Muscle layer of colon (tissue), 2 donors: Measurements from ENCODE around the gene RXFP4.

Experiments used
- H3K27ac ChIP-seq: one replicate; pipeline ENCODE4 v1.7.0; 2013; ENCODE audit warnings: low read depth, mild to moderate bottlenecking, low read length, moderate library complexity
- H3K27me3 ChIP-seq, 2 donors: one replicate each; pipeline ENCODE4 v1.7.0; 2013; ENCODE audit warnings: low read length in 2 of 2, mild to moderate bottlenecking in 2 of 2; ENCODE audit not compliant: insufficient read depth in 2 of 2, control insufficient read depth in 1 of 2
- H3K36me3 ChIP-seq: one replicate; pipeline ENCODE4 v1.7.0; 2013; ENCODE audit warnings: mild to moderate bottlenecking, low read length; ENCODE audit not compliant: insufficient read depth
- H3K4me1 ChIP-seq: one replicate; pipeline ENCODE4 v1.7.0; 2013; ENCODE audit warnings: mild to moderate bottlenecking, low read length; ENCODE audit not compliant: insufficient read depth
- H3K4me3 ChIP-seq, 2 donors: one replicate each; pipeline ENCODE4 v1.7.0; 2013; ENCODE audit warnings: low read length in 2 of 2, low read depth in 1 of 2, mild to moderate bottlenecking in 1 of 2, moderate library complexity in 1 of 2
- H3K9ac ChIP-seq: one replicate; pipeline ENCODE4 v1.7.0; 2013; ENCODE audit warnings: low read length
- H3K9me3 ChIP-seq: one replicate; pipeline ENCODE4 v1.7.0; 2013; ENCODE audit warnings: mild to moderate bottlenecking, low read length
- donor health status: abdominal sarcoma.
- donor health status: Adenocarcinoma of cecum.

RXFP4 gene

DNA sequence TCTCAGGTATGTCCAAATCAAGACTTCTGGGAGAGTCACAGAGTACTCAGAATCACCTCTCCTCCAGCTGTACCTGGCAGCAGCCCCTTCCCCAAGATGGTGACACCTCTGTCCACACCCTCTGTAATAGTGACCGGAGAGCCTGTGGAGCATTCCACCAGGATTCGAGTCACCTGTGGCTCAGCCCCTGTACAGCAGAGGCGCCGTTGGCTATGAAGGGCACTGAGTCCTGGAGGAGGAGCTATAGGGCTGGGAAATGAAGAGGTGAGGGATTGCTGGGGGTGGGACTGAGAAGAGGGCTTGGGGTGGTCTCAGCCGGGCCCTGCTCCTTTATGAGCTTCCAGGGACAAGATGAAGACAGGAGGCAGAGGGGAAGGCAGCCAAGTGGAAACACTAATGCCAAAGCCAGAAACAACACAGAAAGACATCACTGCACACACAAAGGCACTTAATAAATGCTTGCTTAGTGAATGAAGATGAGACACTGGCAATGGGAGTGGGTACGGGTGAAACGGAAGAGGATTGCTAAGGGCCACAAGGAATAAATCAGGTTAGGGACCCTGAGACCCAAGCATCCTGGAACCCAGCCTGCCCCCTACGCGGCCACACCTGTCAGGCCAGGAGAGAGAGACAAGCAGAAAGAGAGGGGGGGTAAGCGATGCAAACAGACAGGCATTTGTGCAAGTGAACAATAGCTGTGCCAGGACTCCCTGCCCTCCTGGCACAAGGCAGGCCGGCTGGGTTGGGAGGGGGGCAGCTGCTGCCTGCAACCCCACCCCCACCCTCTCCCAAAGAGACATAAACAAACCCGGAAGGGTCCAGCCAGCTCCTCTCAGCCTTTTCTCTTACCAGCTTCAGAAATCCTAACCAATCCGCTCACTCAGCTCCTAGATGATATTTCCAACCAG lies 33.0 kb downstream of the RXFP4 start:
- Histone ChIP-seq H3K4me1 (peaks cover 73% of the 10 kb centered on the region), H3K27ac (peak overlapping the region; percentile 96), H3K36me3 (peaks cover 5% of the 10 kb centered on the region), H3K9me3 (no peaks in the 10 kb centered on the region), H3K9ac (peak overlapping the region; percentile 25), H3K27me3 (no peaks in the 10 kb centered on the region), H3K4me3 (peak overlapping the region; percentile 12 to 84)

DNA sequence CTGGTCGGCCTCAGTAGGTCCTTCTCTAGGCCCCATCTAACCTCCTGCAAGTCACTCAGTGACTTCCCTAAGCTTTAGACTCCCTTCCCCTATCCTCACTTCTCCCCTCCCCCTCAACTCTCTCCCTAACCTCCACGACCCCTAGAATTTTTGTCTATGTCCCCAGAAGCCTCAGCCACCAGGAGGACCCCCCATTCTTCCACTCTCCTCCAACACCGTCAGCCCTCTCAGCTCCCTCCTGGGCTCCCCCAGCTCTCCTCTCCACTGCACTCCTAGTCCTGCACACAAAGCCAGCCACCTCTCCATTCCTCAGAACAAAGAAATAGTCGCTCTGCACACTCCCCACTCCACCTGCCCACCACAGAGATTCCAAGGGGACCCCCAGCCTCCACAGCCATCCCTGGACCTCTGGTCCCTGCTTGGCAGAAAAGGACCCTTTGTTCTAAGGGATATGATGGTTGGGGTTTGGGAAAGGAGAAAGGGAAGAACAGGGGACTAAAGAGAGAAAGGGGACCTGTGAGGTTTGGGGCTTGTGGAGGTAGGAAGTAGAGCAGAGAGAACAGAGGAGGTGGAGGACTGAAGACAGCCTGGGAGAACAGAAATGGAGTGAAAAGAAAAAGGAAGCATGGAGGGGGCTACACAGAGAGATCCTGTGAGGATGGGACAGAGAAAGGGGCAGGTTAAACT lies 34.1 kb downstream of the RXFP4 start:
- H3K9ac ChIP-seq, result peak overlapping the region; percentile 93
- H3K27me3 ChIP-seq, result no peaks in the 10 kb centered on the region
- peak overlapping the region; percentile 25 to 84 for H3K4me3 ChIP-seq
- peak overlapping the region; percentile 96 for H3K27ac ChIP-seq
- no peaks in the 10 kb centered on the region for H3K9me3 ChIP-seq
- peaks cover 73% of the 10 kb centered on the region for H3K4me1 ChIP-seq
- no peaks in the 10 kb centered on the region for H3K36me3 ChIP-seq

DNA sequence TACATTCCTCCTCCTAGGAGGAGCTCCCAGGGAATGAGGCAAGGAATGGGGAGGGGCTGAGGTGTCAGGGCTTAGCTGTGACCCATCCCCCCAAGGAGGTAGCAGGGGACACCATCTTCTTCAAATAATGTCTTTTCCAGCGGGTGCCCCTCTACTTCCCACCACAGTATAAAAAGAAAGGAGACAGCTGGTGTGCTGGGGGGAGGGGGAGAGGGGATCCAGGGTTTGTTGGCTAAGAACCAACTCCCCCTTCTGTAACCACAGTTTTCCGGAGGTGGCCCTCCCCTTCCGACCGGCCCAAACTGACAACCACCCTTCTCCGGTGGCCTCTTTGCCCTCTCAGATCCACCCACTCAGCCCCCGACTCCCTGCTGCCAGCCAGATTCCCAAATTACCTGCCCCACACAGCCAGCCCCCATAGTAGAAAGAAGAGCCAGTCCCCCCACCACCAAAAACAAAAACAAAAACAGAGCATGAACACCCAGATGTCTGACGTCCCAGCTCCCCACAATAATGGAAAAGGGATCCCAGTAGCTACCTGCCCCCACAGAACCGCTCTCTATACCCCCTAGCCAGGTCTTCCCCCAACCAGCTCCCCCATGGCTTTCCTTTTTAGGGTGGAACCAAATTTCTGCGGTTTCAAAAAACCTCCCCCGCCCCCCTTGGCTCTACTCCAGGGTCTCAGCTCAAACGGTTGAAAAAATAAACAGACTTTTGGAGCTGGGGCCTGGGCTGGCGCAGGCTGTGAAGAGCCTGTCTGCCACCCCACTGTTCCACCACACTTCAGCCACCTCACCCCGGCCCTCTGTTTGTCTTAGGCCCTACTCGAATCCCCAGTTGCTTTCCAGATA lies 34.8 kb downstream of the RXFP4 start:
- H3K4me3 ChIP-seq, result peak overlapping the region; percentile 25 to 84
- H3K9me3 ChIP-seq, result no peaks in the 10 kb centered on the region
- peaks cover 74% of the 10 kb centered on the region for H3K4me1 ChIP-seq
- no peaks in the 10 kb centered on the region for H3K27me3 ChIP-seq
- H3K9ac ChIP-seq, result peak overlapping the region; percentile 93
- H3K36me3 ChIP-seq, result no peaks in the 10 kb centered on the region
- peak overlapping the region; percentile 96 for H3K27ac ChIP-seq

DNA sequence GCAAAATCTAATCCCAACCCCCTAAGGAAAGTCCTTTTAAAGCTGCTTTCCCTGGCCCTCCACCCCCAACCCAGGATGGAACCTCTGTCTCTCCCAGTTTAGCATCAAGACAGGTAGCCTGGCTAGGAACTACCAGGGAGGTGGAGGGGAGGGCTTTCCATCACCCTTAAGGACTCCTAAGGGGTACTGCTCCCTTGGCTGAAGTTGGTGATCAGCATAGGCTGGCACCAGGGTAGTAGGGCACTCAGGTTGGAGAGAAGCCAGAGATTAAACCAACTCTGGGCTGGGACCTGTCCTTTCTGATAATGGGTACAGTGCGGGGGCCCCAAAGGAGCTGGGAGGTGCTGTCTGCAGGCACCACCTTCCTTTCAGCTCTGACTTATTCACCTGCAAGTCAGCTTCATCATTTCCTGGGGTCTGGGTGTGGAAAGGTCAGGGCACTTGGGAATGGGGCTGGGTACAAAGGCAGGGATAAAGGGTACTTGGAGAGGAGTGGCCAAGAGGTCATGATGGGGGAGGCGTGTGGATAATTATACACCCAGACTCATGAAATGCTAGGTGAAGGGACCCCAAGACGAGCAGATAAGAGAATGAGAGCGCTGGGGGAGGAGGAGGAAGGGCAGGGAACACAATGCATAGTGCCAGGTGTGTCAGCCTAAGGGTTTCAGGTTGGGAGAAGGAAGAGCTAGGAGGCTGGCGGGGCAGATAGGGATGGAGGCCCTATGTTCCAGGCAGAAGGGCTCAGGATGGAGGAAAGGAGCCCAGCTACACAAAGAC lies 35.7 kb downstream of the RXFP4 start:
- H3K4me1 ChIP-seq, result peaks cover 80% of the 10 kb centered on the region
- no peaks in the 10 kb centered on the region for H3K36me3 ChIP-seq
- H3K27me3 ChIP-seq, result no peaks in the 10 kb centered on the region
- no peaks in the 10 kb centered on the region for H3K9me3 ChIP-seq
- H3K27ac ChIP-seq, result peak overlapping the region; percentile 96
- peak overlapping the region; percentile 93 for H3K9ac ChIP-seq
- H3K4me3 ChIP-seq, result peak overlapping the region; percentile 84 to 98

DNA sequence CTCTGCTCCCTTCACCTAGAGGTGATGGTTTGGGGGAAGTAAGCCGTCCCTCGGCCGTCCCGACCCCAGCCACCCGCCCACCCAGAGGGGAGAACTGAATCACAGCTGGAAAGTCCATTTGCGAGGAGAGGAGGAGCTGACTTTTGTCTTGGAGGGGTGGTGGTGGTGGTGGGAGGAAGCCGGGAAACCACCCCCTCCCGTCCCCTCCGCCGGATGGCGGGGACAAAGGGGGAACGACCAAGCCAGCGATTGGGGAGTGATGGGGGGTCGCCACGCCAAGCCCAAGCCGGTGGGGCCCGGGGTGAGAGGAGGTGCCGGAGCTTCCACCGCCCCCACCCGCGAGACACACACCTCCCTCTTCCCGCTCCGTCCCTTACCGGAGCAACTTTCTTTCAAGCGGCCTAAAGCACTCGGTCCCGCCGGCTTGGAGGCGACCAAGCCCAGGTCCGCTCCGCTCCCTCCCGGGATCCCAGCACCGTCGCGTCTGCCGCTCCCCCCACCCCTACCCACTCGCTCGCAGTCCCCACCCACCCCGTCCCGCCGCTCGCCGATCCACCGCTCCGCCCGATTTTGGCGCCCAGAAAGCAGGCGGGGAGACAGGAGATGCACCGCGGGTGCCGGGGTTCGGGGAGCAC lies 36.4 kb downstream of the RXFP4 start:
- Histone ChIP-seq H3K36me3 (no peaks in the 10 kb centered on the region), H3K9ac (peak overlapping the region; percentile 93), H3K27ac (peak overlapping the region; percentile 96), H3K27me3 (no peaks in the 10 kb centered on the region), H3K4me1 (peaks cover 80% of the 10 kb centered on the region), H3K9me3 (no peaks in the 10 kb centered on the region), H3K4me3 (peak overlapping the region; percentile 84 to 98)

DNA sequence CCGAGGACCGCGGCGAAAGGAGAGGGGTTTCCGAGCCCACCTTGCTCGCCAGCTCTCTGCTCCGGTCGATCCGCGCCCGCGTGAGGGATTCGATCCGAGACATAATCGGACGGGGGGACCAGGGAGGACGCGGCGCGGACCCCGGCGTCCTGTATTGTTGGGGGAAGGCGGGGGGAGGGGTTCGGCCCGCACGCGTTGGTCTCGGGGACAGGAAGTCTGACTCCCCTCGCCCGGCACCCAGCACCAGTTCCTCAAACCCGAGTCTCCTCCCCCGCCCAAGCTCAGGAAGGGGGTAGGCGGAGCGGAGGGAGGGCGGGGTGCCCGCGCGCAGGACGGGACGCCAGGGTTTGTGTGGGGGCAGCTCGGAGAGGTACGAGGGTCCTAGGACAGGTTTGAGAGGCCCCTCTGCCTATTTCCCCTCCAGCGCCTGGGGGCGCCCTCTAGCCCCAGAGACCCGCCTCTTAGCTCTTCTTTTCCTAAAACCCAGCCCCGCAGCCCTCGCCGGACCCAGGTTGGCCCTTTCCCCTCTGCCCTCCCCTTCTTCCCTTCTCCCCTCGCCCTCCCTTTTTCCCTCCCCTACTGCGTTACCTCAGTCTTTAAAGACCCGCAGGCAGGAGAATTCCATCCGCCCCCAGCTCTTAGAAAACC lies 37.0 kb downstream of the RXFP4 start, which contains the start of gene ARHGEF2:
TSS of gene ARHGEF2 (minus strand) at position 223 of the 648 bp plus-strand sequence. CDS start at position 103, 120 bp downstream.
- H3K36me3 ChIP-seq, result no peaks in the 10 kb centered on the region
- H3K9me3 ChIP-seq, result no peaks in the 10 kb centered on the region
- H3K9ac ChIP-seq, result peak within 1 kb of the TSS; percentile 93
- H3K27me3 ChIP-seq, result no peaks in the 10 kb centered on the region
- H3K27ac ChIP-seq, result peak within 1 kb of the TSS; percentile 96
- H3K4me1 ChIP-seq, result peaks cover 82% of the 10 kb centered on the region
- peak within 1 kb of the TSS; percentile 84 to 98 for H3K4me3 ChIP-seq

DNA sequence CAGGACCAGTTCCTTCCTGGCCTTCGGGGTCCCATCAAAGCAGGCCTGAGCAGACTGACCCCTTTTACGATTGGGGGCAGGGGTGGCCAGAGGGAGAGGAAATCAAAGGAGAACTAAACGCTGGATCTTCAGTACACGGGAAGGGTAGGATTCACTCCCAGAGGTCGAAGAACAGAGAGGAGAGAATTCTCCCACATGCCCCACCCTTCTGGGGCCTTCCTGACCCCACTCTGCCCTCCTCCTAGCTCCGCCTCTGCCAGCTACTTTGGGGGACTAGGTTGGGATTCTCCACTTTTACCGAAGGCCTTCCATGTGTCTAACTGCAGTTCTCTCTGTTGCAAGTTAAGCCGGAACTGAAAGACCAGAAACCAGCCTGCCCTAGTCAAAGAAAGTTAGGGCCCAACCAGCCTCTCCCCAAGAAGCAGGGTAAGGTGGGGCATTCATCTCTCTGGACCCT lies 37.6 kb downstream of the RXFP4 start:
- H3K9me3 ChIP-seq, result no peaks in the 10 kb centered on the region
- H3K9ac ChIP-seq, result peak overlapping the region; percentile 93
- H3K4me1 ChIP-seq, result peaks cover 83% of the 10 kb centered on the region
- peak overlapping the region; percentile 96 for H3K27ac ChIP-seq
- H3K36me3 ChIP-seq, result no peaks in the 10 kb centered on the region
- no peaks in the 10 kb centered on the region for H3K27me3 ChIP-seq
- H3K4me3 ChIP-seq, result peak overlapping the region; percentile 84 to 98

DNA sequence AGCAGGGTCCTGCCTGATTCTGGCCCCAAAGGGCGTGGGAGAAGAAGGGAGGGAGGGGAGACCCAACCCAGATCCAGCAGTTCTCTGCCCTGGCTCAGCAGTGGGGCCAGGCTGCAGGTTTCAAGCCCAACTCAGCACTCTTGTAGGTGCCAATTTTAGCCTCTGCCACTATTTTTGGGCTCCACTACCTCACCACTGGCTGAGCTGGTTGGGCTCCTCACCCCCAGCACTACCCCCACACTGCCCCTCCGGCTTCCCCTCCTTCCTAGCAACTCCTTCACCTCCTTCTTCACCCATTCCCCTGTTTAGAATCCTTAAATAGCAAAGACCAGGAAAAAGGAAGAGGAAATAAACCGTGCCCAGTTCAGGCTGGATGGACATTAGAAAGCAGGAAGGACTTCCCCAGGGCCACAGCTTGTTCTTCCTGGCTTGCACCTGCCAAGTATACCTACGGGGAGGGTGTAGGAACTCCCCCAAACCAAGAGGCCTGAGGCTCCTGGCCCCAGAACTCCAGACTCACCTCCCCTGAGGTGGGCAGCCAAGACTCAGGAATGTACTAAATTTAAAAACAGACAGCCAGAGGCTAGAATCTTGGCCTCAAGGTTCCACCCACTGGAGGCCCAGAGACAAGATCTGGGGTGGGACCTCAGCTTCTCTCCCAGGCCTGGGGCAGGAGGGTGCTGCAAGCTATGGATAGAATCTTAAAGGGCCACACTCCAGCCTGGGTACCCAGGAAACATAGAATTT lies 38.3 kb downstream of the RXFP4 start:
- H3K9ac ChIP-seq, result peak overlapping the region; percentile 93
- peak overlapping the region; percentile 84 to 98 for H3K4me3 ChIP-seq
- H3K36me3 ChIP-seq, result no peaks in the 10 kb centered on the region
- peak overlapping the region; percentile 96 for H3K27ac ChIP-seq
- H3K9me3 ChIP-seq, result no peaks in the 10 kb centered on the region
- H3K27me3 ChIP-seq, result no peaks in the 10 kb centered on the region
- peaks cover 79% of the 10 kb centered on the region for H3K4me1 ChIP-seq

DNA sequence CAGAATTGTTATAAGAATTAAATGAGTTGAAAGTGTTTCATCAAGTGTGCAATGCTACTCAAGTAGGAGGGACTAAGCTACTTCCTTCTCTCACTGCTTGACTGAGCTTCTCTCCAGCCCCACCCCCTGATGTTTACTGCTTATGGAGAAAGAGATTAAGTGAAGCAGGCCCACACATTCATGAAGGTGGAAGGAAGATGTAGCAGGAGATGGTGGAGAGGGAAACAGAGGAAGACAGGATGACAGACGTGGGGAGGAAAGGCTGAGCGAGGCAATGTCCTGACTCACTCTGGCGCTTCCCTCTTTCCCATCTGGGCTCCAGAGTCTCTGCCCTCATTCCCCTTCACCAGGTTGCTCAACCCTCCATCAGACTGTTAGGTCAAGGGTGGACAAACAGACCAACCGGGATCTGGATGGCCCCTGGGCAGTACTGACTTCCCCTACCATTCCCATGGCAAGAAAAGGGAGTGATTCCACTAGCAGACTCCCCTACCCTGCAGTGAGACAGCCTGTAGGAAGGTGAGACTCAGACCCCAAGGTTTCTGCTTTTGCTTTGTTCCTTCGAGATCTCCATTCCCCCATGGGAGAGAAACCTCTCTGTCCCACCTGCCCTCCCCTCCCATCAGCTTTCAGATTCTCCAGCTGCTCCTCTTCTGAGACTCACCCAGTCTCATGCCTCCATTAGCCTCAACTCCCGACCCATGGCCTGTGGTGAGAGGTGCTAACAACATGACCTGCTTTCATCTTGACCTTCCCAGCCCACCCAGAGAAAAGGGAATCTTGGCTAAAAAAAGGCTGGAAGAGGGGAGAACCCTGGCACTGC lies 40.0 kb downstream of the RXFP4 start:
- peak overlapping the region in 1 of 2 donors; percentile 16 for H3K4me3 ChIP-seq
- no peaks in the 10 kb centered on the region for H3K27me3 ChIP-seq
- H3K4me1 ChIP-seq, result peaks cover 62% of the 10 kb centered on the region
- H3K9ac ChIP-seq, result peak overlapping the region; percentile 25
- H3K9me3 ChIP-seq, result no peaks in the 10 kb centered on the region
- H3K36me3 ChIP-seq, result no peaks in the 10 kb centered on the region
- H3K27ac ChIP-seq, result peak overlapping the region; percentile 22
